ENCODE data around the gene AREL1. TPM values are rescaled to one million over a fixed set of nuclear protein-coding genes. Genes with fewer than 3 reads are reported as not detected.

The AREL1 gene
- total RNA-seq, 1 experiment from 2014 or later = 34.2 TPM

GRCh38 chr14:74671789-74672188, 41.1 kb downstream of the AREL1 start:
- Histone ChIP-seq H4K91ac (ENCODE audit: insufficient read length, low read depth, low read length) (no peak overlapping the region), H2BK20ac (ENCODE audit: low read depth, low read length, poor library complexity, severe bottlenecking) (no peak overlapping the region), H4K20me1 (ENCODE audit: control insufficient read depth, insufficient read depth, insufficient read length) (no peaks in the 10 kb centered on the region), H3K9ac (ENCODE audit: extremely low read depth, insufficient read length, low read length) (no peak overlapping the region), H3K4me2 (ENCODE audit: insufficient read depth, insufficient read length, low read length) (no peak overlapping the region), H2BK5ac (ENCODE audit: insufficient read length, low read length) (no peak overlapping the region), H3K79me1 (ENCODE audit: insufficient read depth, low read depth, low read length, poor library complexity, severe bottlenecking) (no peaks in the 10 kb centered on the region), H3K27me3 (ENCODE audit: insufficient read depth, low read length) (no peaks in the 10 kb centered on the region), H3K4me1 (ENCODE audit: insufficient read depth, low read length) (no peaks in the 10 kb centered on the region), H3K4ac (ENCODE audit: low read depth, low read length) (no peak overlapping the region), H4K8ac (replicated peaks; ENCODE audit: insufficient read length, low read depth, low read length) (no peak overlapping the region), H3K18ac (ENCODE audit: insufficient read length, low read depth, low read length) (no peak overlapping the region), H3K79me2 (ENCODE audit: insufficient read depth, low read length) (no peaks in the 10 kb centered on the region), H2BK120ac (ENCODE audit: low read depth, low read length, poor library complexity, severe bottlenecking) (no peak overlapping the region), H2BK12ac (ENCODE audit: insufficient read length, low read depth, low read length) (no peak overlapping the region), H3K9me3 (ENCODE audit: control insufficient read depth, low read depth, low read length) (no peaks in the 10 kb centered on the region), H3K14ac (ENCODE audit: insufficient read depth, low read length) (no peak overlapping the region), H4K5ac (ENCODE audit: insufficient read length, low read depth, low read length) (no peak overlapping the region), H2AFZ (ENCODE audit: low read length) (no peak overlapping the region), H3K27ac (ENCODE audit: insufficient read length, low read depth, low read length) (no peak overlapping the region), H3K23me2 (ENCODE audit: insufficient read length, low read depth, low read length, poor library complexity, severe bottlenecking) (no peaks in the 10 kb centered on the region), H2AK5ac (ENCODE audit: insufficient read length, low read length) (no peak overlapping the region), H3T11ph (ENCODE audit: low read length) (no peak overlapping the region), H3K56ac (ENCODE audit: insufficient read length, low read depth, low read length) (no peak overlapping the region), H3K23ac (ENCODE audit: insufficient read length, low read depth, low read length) (no peak overlapping the region), H2BK15ac (ENCODE audit: low read depth, low read length) (no peak overlapping the region)
- H3K36me3 Mint-ChIP-seq (ENCODE audit: insufficient read depth in 1 of 3, low read depth in 3 of 3) = peaks cover 18 to 81% (median 68%) of the 10 kb centered on the region in 3 experiments; a peak in 6 of 7 replicates
- no peaks in the 10 kb centered on the region for H3K9me3 Mint-ChIP-seq
- no peaks in the 10 kb centered on the region for H3K4me1 Mint-ChIP-seq
- H3K27me3 Mint-ChIP-seq (ENCODE audit: low read depth) = no peaks in the 10 kb centered on the region
- DNase-seq = no peak
- H3K27ac Mint-ChIP-seq = no peak overlapping the region; a peak in 1 of 7 replicates
- WGBS (ENCODE audit: extremely low coverage, insufficient read length, low lambda C conversion rate) = no CpG with 5 or more reads among the region's 4 CpGs
- TF ChIP-seq, protein P1, sequence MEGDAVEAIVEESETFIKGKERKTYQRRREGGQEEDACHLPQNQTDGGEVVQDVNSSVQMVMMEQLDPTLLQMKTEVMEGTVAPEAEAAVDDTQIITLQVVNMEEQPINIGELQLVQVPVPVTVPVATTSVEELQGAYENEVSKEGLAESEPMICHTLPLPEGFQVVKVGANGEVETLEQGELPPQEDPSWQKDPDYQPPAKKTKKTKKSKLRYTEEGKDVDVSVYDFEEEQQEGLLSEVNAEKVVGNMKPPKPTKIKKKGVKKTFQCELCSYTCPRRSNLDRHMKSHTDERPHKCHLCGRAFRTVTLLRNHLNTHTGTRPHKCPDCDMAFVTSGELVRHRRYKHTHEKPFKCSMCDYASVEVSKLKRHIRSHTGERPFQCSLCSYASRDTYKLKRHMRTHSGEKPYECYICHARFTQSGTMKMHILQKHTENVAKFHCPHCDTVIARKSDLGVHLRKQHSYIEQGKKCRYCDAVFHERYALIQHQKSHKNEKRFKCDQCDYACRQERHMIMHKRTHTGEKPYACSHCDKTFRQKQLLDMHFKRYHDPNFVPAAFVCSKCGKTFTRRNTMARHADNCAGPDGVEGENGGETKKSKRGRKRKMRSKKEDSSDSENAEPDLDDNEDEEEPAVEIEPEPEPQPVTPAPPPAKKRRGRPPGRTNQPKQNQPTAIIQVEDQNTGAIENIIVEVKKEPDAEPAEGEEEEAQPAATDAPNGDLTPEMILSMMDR (conservative IDR thresholded peaks at IDR 0.05) = no peak
- no peak overlapping the region for H3K4me3 Mint-ChIP-seq
